Panc1 (cell line): Measurements from ENCODE around the gene TRIM66. TPM values are rescaled to one million over a fixed set of nuclear protein-coding genes. Genes with fewer than 3 reads are reported as not detected.

Experiments used
- ATAC-seq: fragments of 200-7000 bp; cut with Tn5 transposase; 2 replicates; pipeline ENCODE4 v1.9.1; 2020; ENCODE audit warnings: mild to moderate bottlenecking, moderate library complexity
- BruUV-seq: library from RNA; stranded (reverse); fragments of 400-500 nt; replicated peaks from 2 replicates; lab custom pipeline; 2021; lab: Mats Ljungman, UMichigan
- CTCF ChIA-PET: fragments of 300-600 bp; sonication (Branson Sonifier 250); formaldehyde crosslinking; loops from one replicate; lab custom pipeline; 2022; ENCODE audit warnings: antibody characterized with exemption; lab: Charles Lee
- POLR2A ChIA-PET: fragments of 300-600 bp; sonication (Branson Sonifier 250); formaldehyde crosslinking; loops from one replicate; lab custom pipeline; 2022; ENCODE audit warnings: antibody characterized with exemption; lab: Charles Lee
- DNase-seq: peaks from one replicate; pipeline ENCODE4 v3.0.0-alpha.2; 2010; ENCODE audit warnings: low read depth, low spot score
- H3K27ac ChIP-seq: 2 replicates; pipeline ENCODE4 v1.5.1; 2011; ENCODE audit warnings: mild to moderate bottlenecking, low read length, inconsistent platforms
- H3K27me3 ChIP-seq: fragments of 200-500 bp; sonication (Bioruptor generic); 2 replicates; pipeline ENCODE4 v1.6.0; 2014; ENCODE audit warnings: low read length, inconsistent platforms; ENCODE audit not compliant: control insufficient read depth, insufficient read depth
- H3K36me3 ChIP-seq: fragments of 200-500 bp; sonication (Bioruptor generic); 2 replicates; pipeline ENCODE4 v1.5.1; 2014; ENCODE audit warnings: inconsistent platforms, mild to moderate bottlenecking, low read length, moderate library complexity; ENCODE audit not compliant: control insufficient read depth, insufficient read depth
- H3K4me1 ChIP-seq: 2 replicates; pipeline ENCODE4 v1.5.1; 2011; ENCODE audit warnings: inconsistent platforms, mild to moderate bottlenecking, low read length, moderate library complexity; ENCODE audit not compliant: control insufficient read depth, insufficient read depth
- H3K4me3 ChIP-seq, 2 experiments: 2 replicates each; pipeline ENCODE4 v1.5.1; 2011 to 2012; ENCODE audit warnings: low read depth in 2 of 2, low read length in 2 of 2, mild to moderate bottlenecking in 2 of 2, inconsistent platforms in 1 of 2, moderate library complexity in 1 of 2
- H3K9me3 ChIP-seq: fragments of 200-500 bp; sonication (Bioruptor generic); 2 replicates; pipeline ENCODE4 v1.5.1; 2014; ENCODE audit warnings: low read depth, mild to moderate bottlenecking, inconsistent platforms, low read length, moderate library complexity; ENCODE audit not compliant: control insufficient read depth, insufficient read depth
- CTCF ChIP-seq: fragments of 450-650 bp; IDR thresholded peaks from 2 replicates; pipeline ENCODE4 v1.5.1; 2017; ENCODE audit warnings: mild to moderate bottlenecking
- POLR2AphosphoS5 ChIP-seq: IDR thresholded peaks from 2 replicates; pipeline ENCODE4 v1.6.1; 2012; ENCODE audit warnings: mild to moderate bottlenecking, low read depth, low read length, moderate library complexity
- REST ChIP-seq, 2 experiments: IDR thresholded peaks; 2 replicates each; pipeline ENCODE4 v1.6.1; 2011 to 2012; ENCODE audit warnings: low read depth in 2 of 2, control low read depth in 1 of 2, low read length in 1 of 2, mild to moderate bottlenecking in 1 of 2, moderate library complexity in 1 of 2; ENCODE audit not compliant: insufficient read depth in 1 of 2
- SIN3A ChIP-seq: IDR thresholded peaks from 2 replicates; pipeline ENCODE4 v1.6.1; 2012; ENCODE audit warnings: low read depth, mild to moderate bottlenecking, low read length, moderate library complexity, borderline replicate concordance; ENCODE audit not compliant: insufficient read depth
- TCF7L2 ChIP-seq: IDR thresholded peaks from 2 replicates; pipeline ENCODE4 v1.6.1; 2011; ENCODE audit warnings: mild to moderate bottlenecking, low read depth, low read length, inconsistent platforms
- in situ Hi-C: cut with HindIII; loops from 2 replicates; pipeline ENCODE4 v1.10.0; 2016; ENCODE audit warnings: low sequenced_read_pairs, low pct_unique_long_range_greater_than_20kb
- intact Hi-C: fragments of 100-400 bp; cut with micrococcal nuclease; formaldehyde crosslinking; loops from one replicate; pipeline ENCODE4 v1.10.0; 2022; ENCODE audit not compliant: unreplicated experiment
- total RNA-seq: library from RNA; stranded (reverse); gene quantifications from one replicate; pipeline ENCODE4 v1.2.1, GENCODE V29; 2021; ENCODE audit not compliant: unreplicated experiment

The TRIM66 gene
- total RNA-seq, 1 experiment from 2014 or later: 30.4 TPM

- ChIA-PET CTCF (no interaction called here), POLR2A (no interaction called here)
- no peak for TF ChIP-seq REST (IDR thresholded peaks at IDR 0.05; ENCODE audit: insufficient read depth in 1 of 2, low read depth in 2 of 2, low read length in 1 of 2)
- TF ChIP-seq TCF7L2: no peak
- no peak for TF ChIP-seq SIN3A
- no peak for TF ChIP-seq POLR2AphosphoS5
- no peak for TF ChIP-seq CTCF
- ATAC-seq: no peak
- Histone ChIP-seq H3K4me3 (no peak overlapping the region), H3K36me3 (no peaks in the 10 kb centered on the region), H3K9me3 (no peaks in the 10 kb centered on the region), H3K4me1 (peaks cover 3% of the 10 kb centered on the region; the same call in 1 of the 2 replicates), H3K27ac (no peak overlapping the region), H3K27me3 (no peaks in the 10 kb centered on the region)
- in situ Hi-C loops: no loop called here
- BruUV-seq: no TSS peak
- intact Hi-C loops: no loop called here
- no peak for DNase-seq
Measured at GRCh38 chr11:8730697-8731020, 48.2 kb upstream of the TRIM66 start.

- no peaks in the 10 kb centered on the region for H3K36me3 ChIP-seq
- no TSS peak for BruUV-seq
- H3K4me1 ChIP-seq: peaks cover 3% of the 10 kb centered on the region; the same call in 1 of the 2 replicates
- no peaks in the 10 kb centered on the region for H3K27me3 ChIP-seq
- no peak overlapping the region for H3K4me3 ChIP-seq
- POLR2A ChIA-PET: no interaction called here
- intact Hi-C loops: no loop called here
- in situ Hi-C loops: no loop called here
- TF ChIP-seq POLR2AphosphoS5 (no peak), CTCF (no peak), TCF7L2 (no peak)
- no peaks in the 10 kb centered on the region for H3K9me3 ChIP-seq
- CTCF ChIA-PET: interaction anchor here (0.5 kb wide), 1 partner anchor 68 kb away, joined by 3 read pairs; no protein-coding TSS in a partner anchor
- no peak overlapping the region for H3K27ac ChIP-seq
- ATAC-seq (no peak), DNase-seq (no peak)
Measured at GRCh38 chr11:8729837-8730696, 47.6 kb upstream of the TRIM66 start.
